Daoy (cell line): Measurements from ENCODE around the gene MYOG. TPM values are rescaled to one million over a fixed set of nuclear protein-coding genes. Genes with fewer than 3 reads are reported as not detected.

Source experiments
- DNase-seq: peaks from one replicate; pipeline ENCODE4 v3.0.0-alpha.2; 2015; ENCODE audit warnings: low read depth
- total RNA-seq: library from RNA; depleted of rRNA; stranded (reverse); fragments of >200 nt; shearing (Covaris generic); gene quantifications from 2 replicates; pipeline ENCODE4 v1.2.3, GENCODE V29; 2014

MYOG gene
- total RNA-seq, 1 experiment from 2014 or later = not detected

DNA sequence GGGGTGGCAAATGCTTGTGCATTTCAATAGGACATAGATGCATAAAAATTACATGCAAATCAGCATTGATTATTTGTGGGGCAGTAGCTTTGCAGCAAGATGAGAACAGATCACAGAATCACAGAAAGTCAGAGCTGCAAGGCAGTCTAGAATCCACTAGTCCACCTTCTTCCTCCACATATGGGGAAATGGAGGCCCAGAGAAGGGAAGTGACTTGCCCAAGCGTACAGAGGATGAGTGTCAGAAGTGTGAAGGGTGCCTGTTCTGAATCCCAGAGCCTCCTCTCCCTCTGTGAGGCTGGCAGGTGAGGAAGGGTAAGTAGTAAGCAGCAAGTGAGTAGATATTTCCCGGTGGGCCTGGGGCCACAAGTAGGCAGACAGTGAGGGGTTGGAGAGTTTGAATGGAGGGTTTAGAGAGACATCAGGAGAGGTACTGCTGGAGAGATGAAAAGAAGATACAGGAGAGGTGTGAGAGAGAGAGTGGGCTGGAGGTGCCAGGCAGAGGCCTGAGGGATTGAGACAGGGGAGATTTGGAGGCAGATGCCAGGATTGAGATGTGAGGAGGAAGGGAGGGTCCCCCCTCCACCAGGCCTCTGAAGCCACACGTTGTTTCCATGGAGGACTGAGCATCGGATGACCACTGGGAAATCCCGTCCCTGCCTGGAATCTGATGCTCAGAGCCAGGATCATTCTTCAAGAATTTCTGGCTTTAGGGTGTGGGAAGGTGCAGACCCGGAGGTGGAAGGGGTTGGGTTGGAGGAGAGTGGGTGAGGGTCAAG lies 4.8 kb upstream of the MYOG start:
- DNase-seq = no peak

GRCh38 chr1:203089651-203090045 lies 3.8 kb upstream of the MYOG start:
- no peak for DNase-seq

GRCh38 chr1:203089001-203089650 lies 3.3 kb upstream of the MYOG start:
- no peak for DNase-seq

DNA sequence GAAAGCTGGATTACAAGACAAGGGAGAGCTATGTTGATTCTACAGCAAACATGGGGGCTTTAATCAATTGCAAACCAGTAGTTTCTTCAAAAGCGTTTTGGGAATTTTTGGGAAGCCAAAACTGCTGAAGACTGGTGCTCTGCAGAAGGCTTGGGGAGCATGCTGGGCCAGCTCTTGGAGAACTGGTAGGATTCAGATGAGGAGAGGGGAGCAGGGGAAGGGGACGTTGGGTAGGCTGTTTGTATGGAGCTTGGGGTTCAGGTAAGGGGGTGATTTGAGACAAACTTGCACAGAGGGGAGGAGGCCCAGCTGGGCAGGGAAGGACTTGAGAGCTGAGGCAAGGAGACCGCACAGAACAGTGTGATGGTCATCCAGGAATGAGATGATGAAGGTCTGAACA lies 2.6 kb upstream of the MYOG start:
- DNase-seq = no peak

- DNase-seq = no peak
Observed at GRCh38 chr1:203086992-203087763, 1.4 kb upstream of the MYOG start.

- DNase-seq = peak; percentile 41
Observed at GRCh38 chr1:203084588-203085527, 954 bp downstream of the MYOG start.

GRCh38 chr1:203083463-203083921 lies 2.3 kb downstream of the MYOG start:
- DNase-seq = no peak

DNA sequence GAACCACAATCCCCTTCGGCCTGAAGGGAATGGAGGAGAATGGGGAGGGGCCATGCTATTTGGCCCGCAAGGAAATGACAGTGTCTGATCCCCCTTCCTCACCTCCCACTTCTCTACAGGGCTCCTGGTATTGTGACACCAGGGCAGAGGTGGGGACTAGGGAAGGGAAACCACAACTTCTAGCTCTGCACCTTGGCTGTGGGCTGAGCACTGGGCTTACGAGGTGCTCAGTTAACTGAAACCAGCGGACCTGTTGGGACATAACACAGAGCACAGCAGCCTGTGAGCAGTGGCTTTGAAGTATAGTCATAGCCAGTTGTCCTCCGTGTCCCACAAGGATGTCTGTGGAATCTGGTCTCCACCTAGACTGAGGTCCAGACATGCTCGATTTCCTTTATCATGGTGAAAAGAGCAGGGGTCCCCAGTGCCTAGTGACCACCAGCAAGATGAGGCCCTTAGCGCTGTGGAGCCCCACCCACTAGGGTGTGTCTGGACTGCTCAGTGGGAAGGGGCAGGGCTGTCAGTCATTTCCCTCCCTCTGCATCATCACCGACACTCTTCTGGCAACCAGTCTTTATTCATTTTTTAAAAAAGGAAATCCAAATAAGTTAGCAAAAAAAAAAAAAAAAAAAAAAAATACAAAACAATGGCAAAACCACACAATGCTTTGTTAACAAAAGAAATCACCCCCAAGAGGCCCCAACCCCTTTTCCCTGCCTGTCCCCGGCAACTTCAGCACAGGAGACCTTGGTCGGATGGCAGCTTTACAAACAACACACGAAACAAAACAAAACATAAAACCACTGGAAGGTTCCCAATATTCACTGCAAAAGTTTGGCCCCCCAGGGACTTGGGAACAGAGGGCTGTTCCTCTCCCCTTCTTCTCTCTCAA lies 3.0 kb downstream of the MYOG start:
- DNase-seq = no peak

DNA sequence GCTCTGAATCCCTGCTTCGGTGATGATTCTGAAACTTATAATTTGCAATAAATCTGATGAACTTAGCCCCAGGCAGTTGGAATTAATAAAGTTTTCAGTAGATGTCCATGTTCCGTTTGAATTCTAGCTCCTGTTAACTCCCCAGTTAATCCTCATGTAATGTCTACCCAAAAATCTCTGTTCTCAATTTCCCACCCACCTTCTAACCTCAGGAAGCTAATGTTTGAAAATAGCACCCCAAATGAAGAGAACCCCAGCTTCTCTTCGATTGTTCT lies 3.6 kb downstream of the MYOG start:
- no peak for DNase-seq

- no peak for DNase-seq
Observed at GRCh38 chr1:203081465-203082230, 4.2 kb downstream of the MYOG start.

GRCh38 chr1:203080456-203080855 lies 5.4 kb downstream of the MYOG start:
- DNase-seq = no peak

- no peak for DNase-seq
Observed at GRCh38 chr1:203078478-203078877, 7.3 kb downstream of the MYOG start.

DNA sequence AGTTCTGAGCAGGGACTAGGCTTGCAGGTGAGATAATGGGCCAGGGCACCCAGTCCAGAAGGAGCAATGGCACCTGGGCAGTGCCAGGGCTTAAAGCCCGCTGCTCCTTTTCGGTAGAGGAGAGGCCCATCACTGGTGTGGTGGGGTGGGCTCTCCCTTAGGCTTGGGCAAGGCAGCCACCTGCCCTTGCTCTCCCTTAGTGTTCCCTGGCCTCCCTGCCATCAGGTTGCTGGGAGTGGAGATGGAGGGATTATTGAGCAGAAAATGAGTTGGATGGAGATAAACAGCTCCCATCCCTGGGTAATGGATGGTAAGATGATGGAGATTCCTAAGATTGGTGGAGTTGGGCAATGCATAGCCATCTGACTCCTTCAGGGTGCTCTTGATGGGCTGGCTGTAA lies 7.9 kb downstream of the MYOG start:
- no peak for DNase-seq

- DNase-seq = no peak
Observed at GRCh38 chr1:203077367-203077766, 8.4 kb downstream of the MYOG start.

- DNase-seq = no peak
Observed at GRCh38 chr1:203076031-203076511, 9.7 kb downstream of the MYOG start.

DNA sequence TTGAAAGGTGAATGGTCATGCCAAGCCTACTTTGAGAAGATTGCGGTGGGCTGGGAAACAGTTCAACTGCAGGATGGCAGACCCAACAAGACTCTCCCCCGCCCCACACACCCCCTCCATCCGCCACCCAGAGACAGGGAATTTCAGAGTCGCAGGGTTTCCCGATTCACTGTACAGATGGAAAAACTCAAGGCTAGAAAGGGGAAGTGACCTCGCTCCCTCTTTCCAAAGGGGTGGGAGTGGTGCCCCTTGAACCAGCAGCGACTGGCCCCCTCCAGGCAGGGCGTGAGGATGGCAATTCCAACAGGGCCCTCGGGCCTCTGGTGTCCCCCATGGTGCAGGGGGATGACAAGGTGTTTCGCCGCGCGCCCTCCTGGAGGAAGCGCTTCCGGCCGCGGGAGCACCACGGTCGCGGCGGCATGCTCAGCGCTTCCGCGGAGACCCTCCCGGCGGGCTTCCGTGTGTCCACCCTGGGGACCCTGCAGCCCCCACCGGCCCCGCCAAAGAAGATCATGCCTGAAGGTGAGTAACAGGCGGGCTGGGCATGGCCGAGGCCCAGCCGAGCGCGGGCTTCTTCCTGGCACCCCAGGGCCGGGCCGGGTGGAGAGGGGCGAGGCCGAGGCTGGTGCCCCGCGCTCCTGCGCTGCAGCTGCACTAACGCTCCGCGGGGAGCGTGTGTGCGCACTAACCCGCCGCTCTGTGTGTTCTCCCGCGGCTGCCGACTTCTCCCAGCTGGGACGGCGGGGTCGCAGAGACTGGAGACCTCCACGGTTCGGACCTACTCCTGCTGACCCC lies 10.4 kb downstream of the MYOG start:
- no peak for DNase-seq

- DNase-seq = no peak
Observed at GRCh38 chr1:203074610-203075009, 11.2 kb downstream of the MYOG start.

DNA sequence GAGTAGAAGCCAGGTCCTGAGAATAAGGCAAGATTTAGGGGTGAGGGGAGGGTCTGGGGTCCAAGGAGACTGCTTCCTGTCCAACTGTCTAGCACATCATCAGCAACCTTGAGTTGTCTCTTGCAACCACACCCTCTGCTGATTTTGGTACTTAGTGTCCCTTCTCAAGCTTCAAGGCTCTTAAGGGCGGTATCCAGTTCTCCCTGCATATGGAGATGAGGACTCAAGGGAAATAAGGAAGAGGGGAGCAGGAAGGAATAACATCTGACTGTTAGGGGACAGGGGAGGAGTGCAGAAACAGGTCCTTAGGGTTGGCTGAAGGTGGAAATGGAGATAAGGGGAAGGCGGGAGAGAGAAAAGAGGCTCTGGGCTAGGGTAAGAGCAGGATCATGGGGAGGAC lies 12.3 kb downstream of the MYOG start:
- no peak for DNase-seq

DNA sequence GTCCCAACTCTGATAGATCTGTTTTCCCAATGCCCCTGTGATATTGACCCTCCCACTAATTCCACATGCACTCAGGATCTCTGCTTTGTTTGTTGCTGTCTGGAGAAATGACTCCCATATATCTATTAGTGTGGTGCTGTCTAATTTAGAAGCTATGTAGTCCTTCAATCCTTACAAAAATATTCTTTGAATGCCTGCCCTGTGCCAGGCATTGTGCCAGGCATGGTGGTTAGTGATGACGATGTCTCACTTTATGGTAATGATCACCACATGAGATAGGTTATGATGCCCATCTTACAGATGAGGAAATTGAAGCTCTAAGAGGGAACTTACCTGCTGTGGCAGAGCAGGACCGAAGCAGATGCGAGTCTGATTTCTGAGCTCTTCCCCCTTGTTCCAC lies 12.9 kb downstream of the MYOG start:
- DNase-seq = peak; percentile 20
